Activated CD4-positive, alpha-beta T cell treated with anti-CD3 and anti-CD28 coated beads, Interleukin-2, amount 50 U/mL, for 16 hours (primary cell): Measurements from ENCODE around the gene HM13.
"Not testable (repeated sequence)": the region's sequence is repeated elsewhere in the genome, so short reads cannot be mapped to it uniquely, and the experiment has no call there.

Source experiments
- DNase-seq: peaks from one replicate; pipeline ENCODE4 v3.0.0-alpha.2; 2020

HM13 gene

GRCh38 chr20:31594002-31594557, 79.8 kb downstream of the HM13 start:
- DNase-seq = no peak

GRCh38 chr20:31594558-31595379, 80.5 kb downstream of the HM13 start:
- DNase-seq = no peak

- DNase-seq = no peak
Observed at GRCh38 chr20:31595380-31595653, 81.1 kb downstream of the HM13 start.

- DNase-seq = no peak
Observed at GRCh38 chr20:31595654-31596411, 81.6 kb downstream of the HM13 start.

GRCh38 chr20:31596412-31596715, 82.1 kb downstream of the HM13 start:
- DNase-seq = not testable (repeated sequence)

GRCh38 chr20:31596831-31597480, 82.7 kb downstream of the HM13 start:
- DNase-seq = no peak

GRCh38 chr20:31597481-31597855, 83.2 kb downstream of the HM13 start:
- DNase-seq = no peak

GRCh38 chr20:31602431-31602778, 88.2 kb downstream of the HM13 start:
- DNase-seq = no peak

GRCh38 chr20:31602779-31603441, 88.7 kb downstream of the HM13 start:
- DNase-seq = peak; percentile 95

GRCh38 chr20:31603822-31604566, 89.8 kb downstream of the HM13 start:
- DNase-seq = peak; percentile 87

GRCh38 chr20:31604567-31605030, 90.4 kb downstream of the HM13 start:
- DNase-seq = no peak

- peak; percentile 89 for DNase-seq
Observed at GRCh38 chr20:31605031-31605901, 91.0 kb downstream of the HM13 start, which contains the start of gene ID1. Gene ID1 (plus strand): TSS chr20:31605289. CDS start chr20:31605388, 99 bp downstream.

GRCh38 chr20:31605902-31606803, 91.9 kb downstream of the HM13 start:
- no peak for DNase-seq

GRCh38 chr20:31606804-31607639, 92.8 kb downstream of the HM13 start:
- DNase-seq = no peak

- DNase-seq = no peak
Observed at GRCh38 chr20:31607640-31608250, 93.5 kb downstream of the HM13 start.

GRCh38 chr20:31608251-31608945, 94.2 kb downstream of the HM13 start:
- DNase-seq = no peak

GRCh38 chr20:31612271-31612640, 98.0 kb downstream of the HM13 start:
- not testable (repeated sequence) for DNase-seq

GRCh38 chr20:31615416-31615815, 101.2 kb downstream of the HM13 start:
- DNase-seq = no peak
